Chondrocyte (in vitro differentiated cells): ENCODE data around the gene RANBP6. TPM values are rescaled to one million over a fixed set of nuclear protein-coding genes. Genes with fewer than 3 reads are reported as not detected.
A peak's percentile ranks its signal among the peaks of the same experiment; 100 is the strongest.
"Not testable (repeated sequence)": the region's sequence is repeated elsewhere in the genome, so short reads cannot be mapped to it uniquely, and the experiment has no call there.

Experiments
- DNase-seq: peaks from one replicate; pipeline ENCODE4 v3.0.0; 2021; ENCODE audit warnings: mixed read lengths, low spot score
- H3K27ac Mint-ChIP-seq: one replicate; pipeline ENCODE4 v1.8.0; 2021; ENCODE audit warnings: mild to moderate bottlenecking, moderate library complexity, mixed read lengths; ENCODE audit not compliant: unreplicated experiment
- H3K27me3 Mint-ChIP-seq: 2 replicates; pipeline ENCODE4 v1.8.0; 2021; ENCODE audit warnings: low read depth, mixed read lengths
- H3K36me3 Mint-ChIP-seq: 2 replicates; pipeline ENCODE4 v1.8.0; 2021; ENCODE audit warnings: low read depth, mixed read lengths
- H3K4me1 Mint-ChIP-seq: 2 replicates; pipeline ENCODE4 v1.8.0; 2021; ENCODE audit warnings: low read depth, mild to moderate bottlenecking, mixed read lengths
- H3K4me3 Mint-ChIP-seq: one replicate; pipeline ENCODE4 v1.8.0; 2021; ENCODE audit warnings: mild to moderate bottlenecking, moderate library complexity, mixed read lengths; ENCODE audit not compliant: unreplicated experiment
- H3K9me3 Mint-ChIP-seq: 2 replicates; pipeline ENCODE4 v1.8.0; 2021; ENCODE audit warnings: low read depth, mixed read lengths
- long read RNA-seq: library from polyadenylated mRNA; stranded (forward); transcript quantifications from one replicate; pipeline ENCODE4 v2.0.0, GENCODE V29; 2021
- total RNA-seq: library from RNA; stranded (reverse); gene quantifications from 3 replicates; pipeline ENCODE4 v1.2.1, GENCODE V29; 2021
- TF ChIP-seq, protein P1 (sequence below): fragments of 200-600 bp; sonication (generic); IDR thresholded peaks from 2 replicates; pipeline ENCODE4 v1.5.0; 2021; ENCODE audit warnings: antibody characterized with exemption, mild to moderate bottlenecking, moderate library complexity

The RANBP6 gene
- total RNA-seq: 14.4 to 21.5 TPM (median 16.4 TPM) in 3 replicates
- long read RNA-seq, full-length matches to known transcripts: 38 of 38 reads
- long read RNA-seq, partial matches to known transcripts: 0 of 38 reads
- long read RNA-seq, other reads (novel, unspliced or antisense): 0 of 38 reads

DNA sequence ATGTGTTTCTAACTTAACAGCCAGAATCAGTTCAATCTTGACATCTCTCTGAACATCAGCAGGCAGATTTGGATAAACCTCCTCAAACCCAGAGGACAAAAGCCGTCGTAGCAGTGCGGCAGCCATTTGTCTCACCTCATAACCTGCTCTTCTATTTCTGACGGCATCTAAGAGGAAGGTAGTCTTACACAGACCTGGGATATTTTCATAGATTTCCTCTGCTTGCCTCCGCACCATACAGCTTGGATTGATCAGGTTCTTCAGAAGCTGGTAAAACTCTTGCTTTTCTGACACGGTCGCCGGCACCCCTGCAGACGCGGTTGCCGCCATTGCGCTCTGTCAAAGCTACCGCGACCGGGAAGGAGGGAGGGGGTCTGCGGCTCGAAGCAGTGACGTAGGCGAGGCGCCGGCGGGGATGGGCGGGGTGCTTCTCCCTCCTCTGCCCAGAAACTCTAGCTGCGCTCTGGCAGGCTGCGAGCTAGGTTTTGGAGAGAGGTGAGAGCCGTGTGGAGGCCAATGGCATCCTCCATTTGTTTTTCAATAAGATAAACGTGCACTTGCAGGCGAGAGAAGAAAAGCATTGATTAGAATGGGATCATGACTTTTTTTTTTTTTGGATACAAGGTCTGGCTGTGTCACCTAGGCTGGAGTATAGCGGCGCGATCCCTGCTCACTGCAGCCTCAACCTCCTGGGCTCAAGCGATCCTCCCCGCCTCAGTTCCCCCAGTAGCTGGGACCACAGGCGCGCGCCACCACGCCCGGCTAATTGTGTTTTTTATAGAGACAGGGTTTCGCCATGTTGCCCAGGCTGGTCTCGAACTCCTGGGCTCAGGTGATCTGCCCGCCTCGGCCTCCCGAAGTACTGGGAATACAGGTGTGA, at the start of gene RANBP6:
Gene RANBP6, minus strand, starts transcription at position 347 of the 880 bp plus-strand sequence. Its CDS starts 17 bp downstream, at position 330.
- Mint-ChIP-seq H3K4me1 (peaks cover 36% of the 10 kb centered on the region), H3K36me3 (peaks cover 11% of the 10 kb centered on the region), H3K27me3 (no peaks in the 10 kb centered on the region), H3K9me3 (no peaks in the 10 kb centered on the region), H3K4me3 (peak within 1 kb of the TSS; percentile 96), H3K27ac (peak within 1 kb of the TSS; percentile 99)
- peak; percentile 98 for DNase-seq
- TF ChIP-seq, protein P1, sequence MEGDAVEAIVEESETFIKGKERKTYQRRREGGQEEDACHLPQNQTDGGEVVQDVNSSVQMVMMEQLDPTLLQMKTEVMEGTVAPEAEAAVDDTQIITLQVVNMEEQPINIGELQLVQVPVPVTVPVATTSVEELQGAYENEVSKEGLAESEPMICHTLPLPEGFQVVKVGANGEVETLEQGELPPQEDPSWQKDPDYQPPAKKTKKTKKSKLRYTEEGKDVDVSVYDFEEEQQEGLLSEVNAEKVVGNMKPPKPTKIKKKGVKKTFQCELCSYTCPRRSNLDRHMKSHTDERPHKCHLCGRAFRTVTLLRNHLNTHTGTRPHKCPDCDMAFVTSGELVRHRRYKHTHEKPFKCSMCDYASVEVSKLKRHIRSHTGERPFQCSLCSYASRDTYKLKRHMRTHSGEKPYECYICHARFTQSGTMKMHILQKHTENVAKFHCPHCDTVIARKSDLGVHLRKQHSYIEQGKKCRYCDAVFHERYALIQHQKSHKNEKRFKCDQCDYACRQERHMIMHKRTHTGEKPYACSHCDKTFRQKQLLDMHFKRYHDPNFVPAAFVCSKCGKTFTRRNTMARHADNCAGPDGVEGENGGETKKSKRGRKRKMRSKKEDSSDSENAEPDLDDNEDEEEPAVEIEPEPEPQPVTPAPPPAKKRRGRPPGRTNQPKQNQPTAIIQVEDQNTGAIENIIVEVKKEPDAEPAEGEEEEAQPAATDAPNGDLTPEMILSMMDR: no peak

DNA sequence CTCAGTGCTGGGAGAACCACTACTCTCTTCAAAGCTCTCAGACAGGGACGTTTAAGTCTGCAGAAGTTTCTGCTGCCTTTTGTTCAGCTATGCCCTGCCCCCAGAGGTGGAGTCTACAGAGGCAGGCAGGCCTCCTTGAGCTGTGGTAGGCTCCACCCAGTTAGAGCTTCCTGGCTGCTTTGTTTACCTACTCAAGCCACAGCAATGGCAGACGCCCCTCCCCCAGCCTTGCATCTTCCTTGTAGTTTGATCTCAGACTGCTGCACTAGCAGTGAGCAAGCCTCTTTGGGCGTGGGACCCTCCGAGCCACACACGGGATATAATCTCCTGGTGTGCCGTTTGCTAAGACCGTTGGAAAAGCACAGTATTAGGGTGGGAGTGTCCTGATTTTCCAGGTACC, 47.7 kb upstream of the RANBP6 start:
- DNase-seq, H3K4me3 Mint-ChIP-seq, H3K27ac Mint-ChIP-seq, H3K4me1 Mint-ChIP-seq, H3K9me3 Mint-ChIP-seq, H3K36me3 Mint-ChIP-seq: not testable (repeated sequence)
- peaks cover 38% of the 10 kb centered on the region for H3K27me3 Mint-ChIP-seq

DNA sequence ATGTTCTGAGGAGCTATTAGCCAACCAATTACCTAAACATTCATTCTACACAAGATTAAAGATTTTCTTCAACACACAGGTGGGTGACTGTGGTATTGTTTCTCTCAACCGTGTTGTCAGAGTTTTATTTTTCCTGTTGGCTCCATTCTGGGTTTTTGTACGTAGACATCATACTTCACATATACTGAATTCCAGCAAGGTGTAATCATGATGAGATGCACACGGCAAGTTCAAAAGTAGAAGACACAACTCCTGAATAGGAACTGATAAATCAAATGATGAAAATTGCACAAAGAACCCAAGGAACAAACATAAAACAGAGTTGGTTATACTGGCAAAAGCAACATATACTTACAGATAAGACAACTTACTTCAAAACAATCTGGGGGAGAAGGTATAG, 40.2 kb upstream of the RANBP6 start:
- H3K27ac Mint-ChIP-seq: no peak overlapping the region
- peaks cover 5% of the 10 kb centered on the region for H3K9me3 Mint-ChIP-seq
- H3K4me1 Mint-ChIP-seq: no peaks in the 10 kb centered on the region
- H3K27me3 Mint-ChIP-seq: peaks cover 28% of the 10 kb centered on the region
- no peak for DNase-seq
- no peak overlapping the region for H3K4me3 Mint-ChIP-seq
- TF ChIP-seq, protein P1: no peak
- peaks cover 2% of the 10 kb centered on the region for H3K36me3 Mint-ChIP-seq

DNA sequence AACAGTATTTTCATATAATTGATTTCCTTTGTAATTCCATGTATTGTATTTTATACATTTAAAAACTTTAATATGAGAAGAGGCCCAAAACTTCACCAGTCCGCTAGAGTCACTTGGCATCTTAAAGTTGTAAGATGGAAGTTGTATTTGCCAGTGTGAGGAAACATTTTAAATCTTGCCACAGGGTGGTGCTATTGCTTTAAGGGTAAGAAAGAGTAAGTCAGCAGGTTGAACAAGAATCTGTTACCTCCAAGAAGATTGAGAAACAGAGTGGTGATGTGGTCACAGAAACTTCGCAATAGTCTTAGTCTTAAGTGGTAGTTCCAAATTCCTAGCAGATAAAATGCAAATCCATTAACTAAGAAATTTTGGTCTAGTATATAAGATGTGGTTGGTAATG, 39.8 kb upstream of the RANBP6 start:
- Mint-ChIP-seq H3K27ac (no peak overlapping the region), H3K27me3 (peaks cover 24% of the 10 kb centered on the region), H3K9me3 (peaks cover 5% of the 10 kb centered on the region), H3K36me3 (peaks cover 2% of the 10 kb centered on the region), H3K4me1 (no peaks in the 10 kb centered on the region), H3K4me3 (no peak overlapping the region)
- TF ChIP-seq, protein P1: peak; percentile 71
- DNase-seq: no peak

DNA sequence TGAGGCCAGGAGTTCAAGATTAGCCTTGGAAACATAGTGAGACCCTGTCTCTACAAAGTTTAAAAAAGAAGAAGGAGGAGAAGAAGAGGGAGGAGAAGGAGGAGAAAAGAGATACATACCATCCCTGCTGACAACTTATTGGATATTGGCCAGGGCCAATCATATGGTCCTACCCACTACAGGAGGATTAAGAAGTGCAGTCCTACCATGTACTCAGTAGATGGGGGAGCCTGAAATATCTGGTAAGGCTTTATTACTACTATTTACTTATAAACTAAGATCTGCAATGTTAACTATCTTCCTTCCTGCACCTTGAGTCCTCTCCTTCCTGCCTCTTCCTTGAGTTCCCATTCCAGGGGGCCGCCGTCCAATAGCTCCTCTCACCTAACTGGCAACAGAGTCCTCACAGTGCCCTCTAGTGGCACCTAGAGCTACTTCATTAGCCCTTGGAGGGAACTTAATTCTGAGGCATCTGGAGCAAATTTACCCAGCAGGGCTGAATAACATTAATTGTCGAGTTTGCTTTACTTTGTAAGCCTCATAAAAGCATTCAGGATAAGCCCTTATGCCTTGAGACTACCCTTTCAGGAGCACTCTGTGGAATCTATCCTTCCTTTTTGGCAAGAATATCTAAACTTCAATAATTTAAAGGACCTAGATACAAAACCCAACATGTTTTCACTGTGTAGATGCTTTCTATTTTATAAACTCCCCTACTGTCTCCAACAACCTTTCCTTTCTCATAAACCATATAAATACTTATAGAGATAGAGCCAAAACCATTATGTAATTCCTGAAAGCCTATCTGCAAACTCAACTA, 39.1 kb upstream of the RANBP6 start:
- Mint-ChIP-seq H3K36me3 (peaks cover 2% of the 10 kb centered on the region), H3K4me3 (no peak overlapping the region), H3K27ac (no peak overlapping the region), H3K27me3 (peaks cover 28% of the 10 kb centered on the region), H3K4me1 (no peaks in the 10 kb centered on the region), H3K9me3 (peaks cover 5% of the 10 kb centered on the region)
- DNase-seq: no peak
- TF ChIP-seq, protein P1: peak; percentile 84
